IPS-NIHi7 (cell line): Measurements from ENCODE around the gene MS4A4E.
"Not testable (repeated sequence)": the region's sequence is repeated elsewhere in the genome, so short reads cannot be mapped to it uniquely, and the experiment has no call there.

Source experiments
- DNase-seq: peaks from one replicate; pipeline ENCODE4 v3.0.0; 2012; ENCODE audit warnings: mixed read lengths; ENCODE audit errors: extremely low spot score

MS4A4E gene

DNA sequence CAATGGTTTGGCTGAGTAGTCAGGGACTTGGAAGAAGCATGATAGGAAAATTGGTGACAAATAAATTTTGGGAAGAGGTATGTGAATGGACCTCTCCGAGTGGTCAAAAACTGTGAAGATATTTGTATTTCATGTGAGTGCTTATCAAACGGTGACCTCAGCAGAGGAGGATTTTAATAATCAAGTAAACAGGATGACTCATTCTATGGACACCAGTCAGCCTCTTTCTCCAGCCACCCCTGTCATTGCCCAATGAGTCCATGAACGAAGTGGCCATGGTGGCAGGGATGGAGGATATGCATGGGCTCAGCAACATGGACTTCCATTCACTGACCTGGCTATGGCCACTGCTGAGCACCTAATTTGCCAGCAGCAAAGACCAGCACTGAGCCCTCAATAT, 21.2 kb downstream of the MS4A4E start:
- DNase-seq = no peak

DNA sequence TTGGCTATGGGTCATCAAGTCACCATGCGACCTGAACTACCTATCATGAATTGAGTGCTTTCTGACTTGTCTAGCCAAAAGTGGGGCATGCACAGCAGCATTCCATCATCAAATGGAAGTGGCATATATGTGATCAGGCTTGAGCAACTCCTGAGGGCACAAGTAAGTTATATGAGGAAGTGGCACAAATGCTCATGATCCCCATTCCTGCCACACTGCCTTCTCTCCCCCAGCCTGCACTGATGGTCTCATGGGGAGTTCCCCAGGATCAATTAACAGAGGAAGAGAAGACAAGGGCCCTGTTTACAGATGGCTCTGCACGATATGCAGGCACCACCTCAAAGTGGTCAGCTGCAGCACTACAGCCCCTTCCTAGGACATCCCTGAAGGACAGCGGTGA, 21.8 kb downstream of the MS4A4E start:
- DNase-seq = no peak

DNA sequence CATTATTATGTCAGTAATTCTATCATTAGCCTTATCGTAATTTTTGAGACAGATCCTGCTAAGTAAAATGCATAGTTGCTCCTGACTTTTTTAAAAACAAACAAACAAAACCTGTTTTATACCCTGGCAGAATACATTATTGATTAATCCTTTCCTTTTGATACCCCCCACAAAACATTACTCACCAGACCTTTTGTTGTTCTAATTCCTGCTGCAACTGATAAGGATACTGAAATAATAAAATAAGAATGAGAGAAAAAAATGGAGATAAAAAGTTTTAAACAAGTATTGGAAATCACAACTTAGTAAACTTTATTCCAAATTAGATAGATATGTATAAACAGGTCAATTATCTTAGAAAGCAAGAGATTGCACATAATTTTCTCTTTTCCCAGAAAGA, 28.6 kb downstream of the MS4A4E start:
- no peak for DNase-seq

DNA sequence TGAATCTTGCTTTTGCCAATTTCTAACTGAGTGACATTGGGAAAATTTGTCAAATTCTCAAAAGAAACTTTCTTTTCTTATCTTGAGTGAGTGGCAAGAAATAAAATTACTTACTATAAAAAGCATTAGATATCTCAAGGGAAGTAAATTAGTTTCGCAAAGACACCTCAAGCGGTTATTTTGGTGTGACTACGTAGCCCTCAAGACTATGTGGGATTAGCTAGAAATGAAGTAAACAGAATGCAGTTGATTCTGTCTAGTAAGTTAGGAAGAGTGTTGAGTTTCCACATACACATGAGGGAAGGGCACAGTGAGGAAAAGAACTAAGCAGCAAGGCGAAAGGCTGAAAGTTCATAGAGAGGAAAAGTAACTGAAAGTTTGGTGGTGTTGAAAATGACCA, 31.7 kb downstream of the MS4A4E start:
- DNase-seq = no peak

DNA sequence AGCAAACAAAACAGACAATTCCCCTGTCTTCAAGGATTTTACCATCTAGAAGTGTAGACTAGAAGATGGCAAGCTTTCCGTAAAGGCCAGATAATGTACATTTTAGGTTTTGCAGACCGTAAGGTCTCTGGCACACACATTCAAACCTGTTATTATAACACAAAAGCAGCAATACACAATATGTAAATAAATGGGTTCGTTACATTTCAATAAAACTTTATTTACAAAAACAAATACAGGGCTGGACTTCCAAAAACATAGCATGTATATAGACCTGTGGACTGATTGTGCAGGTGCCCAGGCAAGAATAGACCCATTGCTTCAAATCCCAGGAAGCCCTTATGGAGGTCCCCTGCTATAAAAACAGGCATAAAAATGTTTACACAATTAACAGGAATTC, 33.0 kb downstream of the MS4A4E start:
- DNase-seq = no peak

DNA sequence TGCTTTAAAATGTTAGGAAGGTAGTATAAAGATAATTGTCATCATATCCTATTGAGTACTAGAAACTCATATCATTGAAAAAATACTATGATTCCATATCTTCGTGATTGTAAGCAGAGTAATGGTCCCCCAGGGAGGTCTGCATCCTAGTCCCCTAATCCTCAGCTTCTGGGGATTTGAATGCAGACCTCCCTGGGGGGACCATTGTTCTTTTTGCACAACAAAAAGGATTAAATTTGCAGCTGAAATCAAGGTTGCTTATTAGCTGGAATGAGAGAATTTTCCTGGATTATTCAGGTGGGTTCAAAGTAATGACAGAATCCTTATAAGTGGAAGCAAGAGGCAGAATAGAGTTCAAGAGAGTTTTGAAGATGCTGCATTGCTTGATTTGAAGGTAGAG, 34.0 kb downstream of the MS4A4E start:
- no peak for DNase-seq

DNA sequence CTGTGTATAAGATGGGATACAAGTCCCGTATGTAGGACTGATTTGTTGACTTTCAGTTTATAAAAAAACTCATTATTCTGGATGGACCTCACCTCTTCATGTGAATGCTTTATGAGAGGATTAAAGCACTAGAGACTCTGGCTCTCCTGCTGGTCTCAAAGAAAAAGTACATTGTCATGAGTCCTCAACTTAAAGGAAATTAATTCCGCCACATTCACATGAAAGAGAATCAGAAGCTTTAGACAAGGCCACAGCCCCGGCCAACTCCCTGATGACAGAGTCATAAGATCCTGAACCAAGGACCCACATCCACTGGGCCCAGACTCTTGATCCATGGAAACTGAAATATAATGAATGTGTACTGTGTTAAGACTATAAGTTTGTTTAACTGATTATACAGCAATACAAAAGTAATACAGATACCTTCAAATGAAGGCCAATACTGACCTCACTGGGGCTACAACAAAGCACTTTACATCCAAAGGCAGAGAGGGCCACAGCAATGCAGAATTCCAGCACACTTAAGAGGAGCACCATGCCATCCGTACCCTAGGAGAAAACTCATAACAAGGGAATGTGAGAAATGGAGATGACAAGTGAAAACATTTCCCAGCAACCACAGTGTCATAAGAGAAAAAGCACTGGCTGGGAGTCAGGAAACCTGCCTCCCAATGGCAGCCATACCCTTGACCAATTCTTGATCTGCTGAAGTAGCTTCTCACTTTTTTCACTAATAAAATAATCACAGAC, 34.6 kb downstream of the MS4A4E start:
- no peak for DNase-seq

DNA sequence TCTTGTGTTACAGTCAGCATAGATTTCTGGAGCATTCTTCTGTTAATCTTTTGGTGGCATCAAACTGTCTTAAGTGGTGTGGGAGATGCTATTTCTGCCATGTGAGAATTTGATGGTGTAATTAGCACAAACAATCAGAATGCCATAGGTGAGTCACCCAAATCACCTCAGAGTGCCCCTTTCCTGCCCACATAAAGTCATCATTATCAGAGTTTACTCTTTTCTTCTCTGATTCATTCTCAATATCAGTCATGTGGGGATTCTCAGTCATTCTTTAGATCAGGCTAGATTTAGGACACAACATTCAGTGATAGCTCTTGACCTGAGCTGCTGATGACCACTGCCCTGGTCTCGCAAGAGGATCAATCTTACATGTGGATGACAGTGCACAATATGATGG, 36.3 kb downstream of the MS4A4E start:
- no peak for DNase-seq

DNA sequence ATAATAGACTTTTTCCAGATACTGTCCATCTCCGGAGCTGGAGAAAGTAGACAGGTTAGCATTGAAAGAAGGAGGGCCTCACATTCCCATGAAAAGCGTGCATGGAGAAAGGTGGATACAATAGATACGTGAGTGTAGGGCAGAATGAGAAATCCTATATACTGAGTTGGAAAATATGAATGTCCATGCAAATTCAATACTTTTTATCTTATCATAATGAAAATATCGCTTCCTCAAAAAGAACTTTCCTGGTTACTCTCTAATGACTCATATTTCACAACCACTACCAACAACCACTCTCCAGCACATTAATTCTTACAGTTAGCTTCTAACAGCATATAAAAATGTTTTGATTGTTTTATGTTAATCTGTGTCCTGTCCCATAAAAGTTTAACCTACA, 38.0 kb downstream of the MS4A4E start:
- DNase-seq = no peak

DNA sequence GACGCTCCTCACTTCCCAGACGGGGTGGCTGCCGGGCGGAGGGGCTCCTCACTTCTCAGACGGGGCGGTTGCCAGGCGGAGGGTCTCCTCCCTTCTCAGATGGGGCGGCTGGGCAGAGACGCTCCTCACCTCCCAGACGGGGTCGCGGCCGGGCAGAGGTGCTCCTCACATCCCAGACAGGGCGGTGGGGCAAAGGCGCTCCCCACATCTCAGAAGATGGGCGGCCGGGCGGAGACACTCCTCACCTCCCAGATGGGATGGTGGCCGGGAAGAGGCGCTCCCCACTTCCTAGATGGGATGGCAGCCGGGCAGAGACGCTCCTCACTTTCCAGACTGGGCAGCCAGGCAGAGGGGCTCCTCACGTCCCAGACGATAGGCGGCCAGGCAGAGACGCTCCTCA, 41.6 kb downstream of the MS4A4E start:
- DNase-seq = not testable (repeated sequence)

DNA sequence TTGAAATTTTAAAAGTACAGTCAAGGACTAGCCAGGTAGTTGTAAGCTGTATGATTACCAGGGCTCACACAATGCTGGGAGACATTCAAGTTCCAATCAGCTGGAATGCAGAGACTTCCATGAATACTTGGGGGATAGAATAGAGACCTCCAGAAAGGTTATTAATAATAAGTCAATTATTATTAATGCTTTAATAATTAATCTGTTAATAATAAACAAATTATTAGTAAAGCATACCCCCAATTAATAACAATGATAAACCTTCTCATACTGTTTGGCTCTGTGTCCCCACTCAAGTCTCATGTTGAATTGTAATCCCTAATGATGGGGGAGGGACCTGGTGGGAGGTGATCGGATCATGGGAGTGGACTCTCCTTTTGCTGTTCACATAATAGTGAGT, 45.5 kb downstream of the MS4A4E start:
- no peak for DNase-seq

DNA sequence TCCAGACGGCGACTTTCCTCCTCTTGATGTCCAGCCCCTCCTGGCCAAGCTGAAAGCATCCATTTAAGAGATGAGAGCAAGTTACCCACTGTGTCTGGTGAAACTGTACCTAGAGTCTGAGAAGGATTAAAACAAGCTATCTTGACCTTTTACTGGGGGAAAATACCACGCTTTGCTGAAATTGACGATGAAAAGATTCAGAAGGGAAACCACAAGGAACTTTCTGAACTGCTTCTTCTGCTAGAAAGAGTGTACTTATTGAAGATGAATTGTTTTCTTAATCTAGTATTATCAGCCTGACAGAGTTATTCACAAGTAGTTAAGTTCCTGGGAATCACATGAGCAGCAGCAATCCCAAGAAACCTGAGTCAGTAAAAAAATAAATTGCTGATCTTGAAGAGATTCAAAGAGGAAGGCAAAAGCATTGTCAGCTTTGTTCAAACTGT, 47.0 kb downstream of the MS4A4E start:
- DNase-seq = no peak

DNA sequence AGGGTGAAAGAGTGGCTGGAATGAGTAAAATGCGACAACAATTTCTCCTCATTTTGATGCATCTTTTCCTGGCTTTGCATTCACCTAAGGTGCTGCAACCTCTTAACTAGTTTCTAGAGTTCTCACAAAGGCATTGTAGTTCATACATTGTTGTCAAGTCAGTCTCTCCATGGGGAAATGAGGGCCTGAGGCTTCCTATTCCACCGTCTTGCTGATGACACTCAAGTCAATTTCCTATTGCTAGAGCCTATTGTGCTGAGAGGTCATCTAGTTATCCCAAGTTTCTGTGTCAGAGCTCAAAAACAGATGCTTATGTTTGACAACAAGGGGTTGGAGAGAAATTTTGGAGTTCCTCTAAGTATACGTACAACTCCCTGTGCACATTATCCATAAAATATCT, 48.4 kb downstream of the MS4A4E start:
- DNase-seq = no peak

DNA sequence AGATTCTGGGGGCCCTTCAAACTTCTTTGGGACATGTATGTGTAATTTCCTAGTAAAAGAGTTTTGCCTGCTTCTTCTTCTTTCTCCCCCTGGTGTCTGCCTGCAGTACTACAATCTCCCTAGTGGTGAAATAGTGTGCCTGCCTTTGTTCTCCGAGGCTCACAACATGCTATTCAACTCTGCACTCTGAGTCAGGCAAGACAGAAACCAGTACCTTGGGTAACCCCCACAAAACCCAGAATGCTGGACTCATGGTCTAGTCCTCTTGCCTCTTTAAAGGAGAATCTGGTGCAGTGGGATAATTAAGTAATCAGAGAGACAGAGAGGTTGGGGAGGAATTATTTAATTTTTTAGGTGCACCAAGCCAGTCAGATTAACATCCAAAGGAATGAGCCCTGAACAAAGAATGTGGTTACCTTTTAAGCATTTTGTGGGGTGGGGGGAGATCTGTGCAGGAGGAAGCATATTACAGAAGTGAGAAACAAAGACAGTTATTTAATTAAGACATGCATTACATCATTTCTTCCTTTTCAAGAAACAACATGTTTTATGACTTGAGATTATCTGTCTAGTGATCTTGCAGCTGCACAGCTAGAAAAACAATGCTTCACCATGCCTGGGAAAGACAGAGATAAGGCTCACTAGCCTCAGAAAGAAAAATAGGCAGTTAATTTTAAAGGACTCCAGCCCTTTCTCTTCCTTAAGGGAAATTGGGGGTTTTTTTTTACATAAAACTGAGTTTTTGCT, 49.1 kb downstream of the MS4A4E start:
- DNase-seq = peak; percentile 63

DNA sequence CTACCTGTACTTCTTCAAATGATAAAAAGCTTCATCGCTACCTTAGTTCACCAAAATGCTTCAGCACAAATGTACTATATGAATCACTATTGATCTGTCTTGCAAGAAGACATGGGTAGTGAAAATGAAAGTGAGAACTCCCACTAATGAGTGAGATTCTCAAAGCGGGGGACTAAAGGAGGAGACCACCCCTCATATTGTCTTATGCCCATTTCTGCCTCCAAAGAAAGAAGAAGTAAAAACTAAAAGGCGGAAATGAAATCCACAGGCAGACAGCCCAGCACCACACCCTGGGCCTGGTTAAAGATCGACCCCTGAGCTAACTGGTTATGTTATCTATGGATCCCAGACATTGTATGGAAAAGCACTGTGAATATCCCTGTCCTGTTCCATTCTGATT, 50.4 kb downstream of the MS4A4E start:
- not testable (repeated sequence) for DNase-seq

DNA sequence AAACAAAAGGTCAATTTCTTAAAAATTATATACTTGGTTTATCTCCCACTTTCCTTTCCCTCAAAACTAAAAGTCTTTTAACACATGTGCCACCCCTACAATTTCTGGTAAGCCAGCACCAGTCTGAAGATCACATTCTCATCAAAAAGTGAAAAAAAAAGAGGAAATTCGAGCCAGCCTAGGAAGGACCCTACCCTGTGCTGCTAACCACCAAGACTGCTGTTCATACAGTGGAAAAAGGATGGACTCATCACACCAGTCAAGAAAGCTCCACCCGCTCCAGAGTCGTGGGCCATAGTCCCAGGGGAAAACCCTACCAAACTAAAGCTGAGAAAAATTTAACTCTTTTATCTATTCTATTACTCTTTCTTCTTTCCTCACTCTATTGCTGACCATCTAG, 54.5 kb downstream of the MS4A4E start:
- DNase-seq = not testable (repeated sequence)

DNA sequence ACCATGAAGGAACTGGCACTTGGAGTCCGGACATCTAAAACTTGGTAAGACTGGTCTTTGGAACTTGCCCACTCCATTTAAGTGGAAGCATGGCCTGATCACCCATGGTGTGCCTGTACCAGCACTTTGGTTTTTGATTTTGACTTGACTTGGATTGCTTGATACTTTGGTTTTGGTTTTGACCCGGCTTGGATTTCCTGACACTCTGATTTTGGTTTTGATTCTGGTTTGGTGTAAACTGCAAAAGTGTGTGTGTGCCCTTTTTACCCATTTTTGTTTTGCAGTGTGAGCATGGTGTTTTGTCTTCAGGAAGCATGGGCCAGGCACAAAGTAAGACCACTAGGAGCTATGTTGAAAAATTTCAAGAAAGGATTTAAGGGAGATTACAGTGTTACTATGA, 56.8 kb downstream of the MS4A4E start:
- DNase-seq = not testable (repeated sequence)

DNA sequence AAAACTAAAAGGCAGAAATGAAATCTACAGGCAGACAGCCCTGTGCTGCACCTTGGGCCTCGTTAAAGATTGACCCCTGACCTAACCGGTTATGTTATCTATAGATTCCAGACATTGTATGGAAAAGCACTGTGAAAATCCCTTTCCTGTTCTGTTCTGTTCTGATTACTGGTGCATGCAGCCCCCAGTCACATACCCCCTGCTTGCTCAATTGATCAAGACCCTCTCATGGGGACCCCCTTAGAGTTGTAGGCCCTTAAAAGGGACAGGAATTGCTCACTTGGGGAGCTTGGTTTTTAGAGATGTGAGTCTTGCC, 57.5 kb downstream of the MS4A4E start:
- DNase-seq = not testable (repeated sequence)

DNA sequence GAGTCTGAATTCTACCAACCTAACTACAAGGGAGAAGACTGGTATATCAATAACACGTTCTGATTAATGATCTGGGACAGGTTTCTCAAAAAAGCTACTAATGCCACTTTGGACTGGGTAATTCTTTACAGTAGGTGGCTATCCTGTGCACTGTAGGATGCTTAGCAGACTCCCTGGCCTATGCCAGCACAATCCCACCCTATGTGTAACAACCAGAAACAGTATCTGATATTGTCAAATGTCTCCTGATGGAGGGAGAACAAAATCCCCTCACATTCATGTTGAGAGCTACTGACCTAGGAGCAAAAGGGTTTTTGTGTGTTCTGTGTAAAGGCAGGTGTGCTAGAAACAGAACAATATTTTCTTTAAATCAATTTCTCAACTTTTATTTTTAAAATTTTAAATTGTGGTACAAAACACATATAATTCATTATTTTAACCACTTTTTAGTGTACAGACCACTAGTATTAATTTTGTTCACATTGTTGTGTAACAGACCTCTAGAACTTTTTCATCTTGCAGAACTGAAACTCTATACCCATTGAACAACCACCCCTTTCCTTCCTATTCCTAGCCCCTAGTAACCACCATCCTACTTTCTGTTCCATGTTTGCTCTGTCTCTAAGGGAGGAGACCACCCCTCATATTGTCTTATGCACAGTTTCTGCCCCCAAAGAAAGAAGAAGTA, 58.0 kb downstream of the MS4A4E start:
- no peak for DNase-seq

DNA sequence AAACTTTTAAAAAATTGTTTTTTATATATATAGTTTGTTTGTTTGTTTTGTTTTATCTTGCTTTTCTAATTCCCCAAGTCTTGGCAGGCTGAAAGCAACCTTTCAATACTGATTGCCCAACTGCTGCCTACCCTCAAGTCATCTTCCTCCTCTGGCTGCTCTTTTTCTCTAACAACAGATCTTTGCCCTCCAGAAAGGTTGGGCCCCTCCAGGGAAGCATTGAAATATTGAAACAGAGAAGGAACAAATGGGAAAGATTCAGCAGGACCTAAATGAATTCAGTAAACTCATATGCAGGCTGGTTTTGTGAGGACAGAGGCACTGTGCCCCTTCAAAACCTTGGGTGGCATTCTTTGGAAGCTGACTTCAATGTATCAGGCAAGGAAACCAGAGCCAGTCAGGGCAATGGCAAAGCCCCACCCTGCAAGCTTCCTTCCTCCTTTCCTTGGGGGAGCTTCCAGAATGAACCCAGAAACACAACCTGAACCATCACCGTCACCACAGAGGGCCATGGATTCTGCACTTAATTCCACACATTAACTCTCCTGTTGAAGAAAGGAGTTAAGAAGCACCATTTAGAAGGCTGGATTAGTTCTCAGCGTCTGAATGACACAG, 59.2 kb downstream of the MS4A4E start:
- no peak for DNase-seq

DNA sequence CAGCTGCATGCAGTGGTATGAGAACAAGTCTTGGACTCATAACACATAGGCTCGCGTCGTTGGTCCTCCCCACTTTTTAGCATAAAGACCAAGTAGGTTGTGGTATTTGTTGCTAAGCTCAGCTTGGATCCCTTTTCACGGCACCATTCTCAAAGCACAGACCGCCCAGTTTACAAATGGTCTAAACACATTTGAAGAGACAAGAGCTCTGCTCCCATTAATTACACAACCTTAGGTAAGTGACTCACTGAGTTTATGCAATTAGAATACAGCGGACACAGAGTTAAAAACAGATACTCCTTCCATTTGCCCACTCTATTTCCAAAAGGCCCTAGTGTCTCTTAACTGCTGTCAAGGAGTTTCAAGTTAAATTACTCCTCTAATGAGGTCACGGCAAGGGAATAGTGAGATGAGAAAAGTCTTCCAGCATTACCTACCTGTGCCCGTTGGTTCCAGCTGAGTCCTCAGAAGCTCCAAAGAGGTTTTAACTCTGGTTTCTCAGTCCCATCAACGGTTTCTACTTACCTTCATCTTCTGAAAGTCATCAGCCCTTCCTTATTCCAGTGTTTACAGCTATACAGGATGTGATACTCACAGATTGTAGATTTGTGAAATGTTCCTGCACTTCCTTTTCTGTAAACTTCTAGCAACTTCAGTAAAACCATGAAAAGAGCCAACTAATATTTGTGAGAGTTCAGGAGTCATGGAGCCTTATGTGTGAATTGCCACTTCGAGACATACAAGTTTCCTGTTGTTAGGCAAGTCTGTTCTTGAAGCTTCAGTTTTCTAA, 60.2 kb downstream of the MS4A4E start, which contains the start of gene MS4A6A:
MS4A6A (minus strand) TSS at position 543 of the 790 bp plus-strand sequence. CDS start 1,356 bp downstream, outside the sequence.
- no peak for DNase-seq
